AG09309 (cell line): ENCODE results near the gene ABLIM1.

Experiments
- DNase-seq: peaks from one replicate; pipeline ENCODE4 v3.0.0-alpha.2; 2010; ENCODE audit warnings: low read depth
- H3K4me3 ChIP-seq: 2 replicates; pipeline ENCODE4 v1.5.1; 2011; ENCODE audit warnings: mild to moderate bottlenecking, low read depth, low read length, moderate library complexity; ENCODE audit not compliant: control insufficient read depth
- CTCF ChIP-seq: IDR thresholded peaks from 2 replicates; pipeline ENCODE4 v1.5.1; 2011; ENCODE audit warnings: mild to moderate bottlenecking, low read depth, low read length, inconsistent platforms; ENCODE audit not compliant: insufficient read depth, control insufficient read depth; ENCODE audit errors: missing control alignments

ABLIM1 gene

GRCh38 chr10:114504769-114505579 lies 153.1 kb downstream of the ABLIM1 start:
- peak; percentile 80 for DNase-seq
- TF ChIP-seq CTCF: no peak
- no peak overlapping the region for H3K4me3 ChIP-seq

- DNase-seq: no peak
- H3K4me3 ChIP-seq: no peak overlapping the region
- TF ChIP-seq CTCF: no peak
These were observed 156.0 kb downstream of the ABLIM1 start for GRCh38 chr10:114502074-114502473.

- no peak for DNase-seq
- TF ChIP-seq CTCF: no peak
- H3K4me3 ChIP-seq: no peak overlapping the region
These were observed 156.4 kb downstream of the ABLIM1 start for GRCh38 chr10:114501650-114502049.

- TF ChIP-seq CTCF: no peak
- H3K4me3 ChIP-seq: no peak overlapping the region
- DNase-seq: no peak
These were observed 157.4 kb downstream of the ABLIM1 start for GRCh38 chr10:114500643-114501042.

GRCh38 chr10:114499630-114500190 lies 158.4 kb downstream of the ABLIM1 start:
- H3K4me3 ChIP-seq: no peak overlapping the region
- no peak for TF ChIP-seq CTCF
- no peak for DNase-seq

GRCh38 chr10:114499116-114499515 lies 159.0 kb downstream of the ABLIM1 start:
- no peak for TF ChIP-seq CTCF
- H3K4me3 ChIP-seq: no peak overlapping the region
- DNase-seq: no peak
